OCI-LY7 (cell line): ENCODE results near the gene TIMM23. TPM values are rescaled to one million over a fixed set of nuclear protein-coding genes. Genes with fewer than 3 reads are reported as not detected.
"Not testable (repeated sequence)": the region's sequence is repeated elsewhere in the genome, so short reads cannot be mapped to it uniquely, and the experiment has no call there.

Source experiments
- BruUV-seq: library from RNA; stranded (reverse); fragments of 400-500 nt; replicated peaks from 2 replicates; lab custom pipeline; 2021; lab: Mats Ljungman, UMichigan
- CTCF ChIA-PET: fragments of 300-600 bp; sonication (Branson Sonifier 250); formaldehyde crosslinking; loops from one replicate; lab custom pipeline; 2022; ENCODE audit warnings: antibody characterized with exemption; ENCODE audit not compliant: unreplicated experiment; lab: Charles Lee
- POLR2A ChIA-PET: fragments of 300-600 bp; sonication (Branson Sonifier 250); formaldehyde crosslinking; loops from one replicate; lab custom pipeline; 2022; ENCODE audit warnings: antibody characterized with exemption; lab: Charles Lee
- DNase-seq: peaks from one replicate; pipeline ENCODE4 v3.0.0-alpha.2; 2015; ENCODE audit warnings: low spot score
- H2AFZ ChIP-seq: fragments of 200-600 bp; sonication (generic), shearing (Covaris generic); 2 replicates; pipeline ENCODE4 v1.6.1; 2014; ENCODE audit warnings: mild to moderate bottlenecking, antibody characterized with exemption, low read length, moderate library complexity
- H3K27ac ChIP-seq: fragments of 200-600 bp; sonication (generic); 2 replicates; pipeline ENCODE4 v1.5.1; 2014; ENCODE audit warnings: mixed run types, low read depth, mild to moderate bottlenecking, moderate library complexity, low read length, inconsistent platforms; ENCODE audit not compliant: poor library complexity, severe bottlenecking
- H3K36me3 ChIP-seq: fragments of 200-600 bp; sonication (generic); 2 replicates; pipeline ENCODE4 v1.6.1; 2014; ENCODE audit warnings: mild to moderate bottlenecking, antibody characterized with exemption, low read length, moderate library complexity, mixed read lengths; ENCODE audit not compliant: insufficient read depth
- H3K4me1 ChIP-seq: fragments of 200-600 bp; sonication (generic); 2 replicates; pipeline ENCODE4 v1.5.1; 2014; ENCODE audit warnings: mild to moderate bottlenecking, low read length; ENCODE audit not compliant: insufficient read depth, poor library complexity, severe bottlenecking
- H3K4me2 ChIP-seq: fragments of 200-600 bp; sonication (generic); 2 replicates; pipeline ENCODE4 v1.6.1; 2014; ENCODE audit warnings: mild to moderate bottlenecking, low read length
- H3K4me3 ChIP-seq: fragments of 200-600 bp; sonication (generic); 2 replicates; pipeline ENCODE4 v1.5.1; 2014; ENCODE audit warnings: mild to moderate bottlenecking, low read depth, low read length; ENCODE audit not compliant: poor library complexity, severe bottlenecking
- H3K79me2 ChIP-seq: fragments of 200-600 bp; sonication (generic); 2 replicates; pipeline ENCODE4 v1.6.1; 2016; ENCODE audit warnings: low read depth, mild to moderate bottlenecking, low read length, moderate library complexity, mixed read lengths; ENCODE audit not compliant: insufficient read depth
- H3K9me2 ChIP-seq: fragments of 200-600 bp; sonication (generic); 2 replicates; pipeline ENCODE4 v1.6.1; 2016; ENCODE audit warnings: mild to moderate bottlenecking, low read length, mixed read lengths; ENCODE audit not compliant: insufficient read depth
- H3K9me3 ChIP-seq: fragments of 200-600 bp; sonication (generic); 2 replicates; pipeline ENCODE4 v1.6.1; 2014; ENCODE audit warnings: mild to moderate bottlenecking, mixed run types, low read length, mixed read lengths
- H4K20me1 ChIP-seq: fragments of 200-600 bp; sonication (generic); 2 replicates; pipeline ENCODE4 v1.6.1; 2014; ENCODE audit warnings: mild to moderate bottlenecking, antibody characterized with exemption, low read length, moderate library complexity, mixed read lengths; ENCODE audit not compliant: insufficient read depth
- CTCF ChIP-seq: fragments of 200-600 bp; sonication (generic); conservative IDR thresholded peaks from 2 replicates; pipeline ENCODE4 v1.5.1; 2014; ENCODE audit warnings: mild to moderate bottlenecking, antibody characterized with exemption, low read length, moderate library complexity, mixed read lengths
- EZH2phosphoT487 ChIP-seq: fragments of 200-600 bp; sonication (generic); IDR thresholded peaks from 2 replicates; pipeline ENCODE4 v1.6.1; 2018; ENCODE audit warnings: low read depth, borderline replicate concordance, mild to moderate bottlenecking, mixed run types, antibody characterized with exemption, low read length, moderate library complexity, mixed read lengths
- intact Hi-C: fragments of 100-400 bp; cut with micrococcal nuclease; formaldehyde crosslinking; loops from one replicate; pipeline ENCODE4 v1.10.0; 2022; ENCODE audit not compliant: unreplicated experiment
- total RNA-seq, 2 experiments: library from RNA; depleted of rRNA in 1 of 2; stranded (reverse); fragments of >200 nt in 1 of 2; shearing (Covaris generic) in 1 of 2; gene quantifications; 2 replicates each; pipeline ENCODE4 v1.2.3, GENCODE V29; 2014 to 2022

The TIMM23 gene
- total RNA-seq, 2 experiments from 2014 or later = 50.5 to 59.1 TPM

GRCh38 chr10:46046261-46046660 is 74.0 kb downstream of the TIMM23 start, which contains the start of gene MSMB:
TSS of gene MSMB (minus strand) at chr10:46046269. CDS start at chr10:46046237, 32 bp downstream.
- BruUV-seq = no TSS peak
- POLR2A ChIA-PET = no interaction called here
- CTCF ChIA-PET = no interaction called here

GRCh38 chr10:46048152-46048551 is 75.9 kb downstream of the TIMM23 start:
- H3K79me2 ChIP-seq = no peaks in the 10 kb centered on the region
- no peaks in the 10 kb centered on the region for H4K20me1 ChIP-seq
- no TSS peak for BruUV-seq
- DNase-seq = no peak
- H3K4me3 ChIP-seq = no peak overlapping the region
- ChIA-PET POLR2A (interaction anchor here (0.6 kb wide), 1 partner anchor 28 kb away, joined by 3 read pairs; no protein-coding TSS in a partner anchor), CTCF (no interaction called here)
- intact Hi-C loops = no loop called here
- no peaks in the 10 kb centered on the region for H3K36me3 ChIP-seq
- no peaks in the 10 kb centered on the region for H3K9me3 ChIP-seq
- H3K4me2 ChIP-seq = no peak overlapping the region
- TF ChIP-seq CTCF = no peak
- no peak for TF ChIP-seq EZH2phosphoT487
- H3K4me1 ChIP-seq = no peaks in the 10 kb centered on the region
- no peak overlapping the region for H2AFZ ChIP-seq
- no peaks in the 10 kb centered on the region for H3K9me2 ChIP-seq
- H3K27ac ChIP-seq = no peak overlapping the region

More at GRCh38 chr10:46046261-46046660, 74.0 kb downstream of the TIMM23 start, which contains the start of gene MSMB:
- no peak for DNase-seq
- no peaks in the 10 kb centered on the region for H3K9me3 ChIP-seq
- no peaks in the 10 kb centered on the region for H3K79me2 ChIP-seq
- H3K27ac ChIP-seq = no peak within 1 kb of the TSS
- no peak for TF ChIP-seq EZH2phosphoT487
- TF ChIP-seq CTCF = no peak
- no peaks in the 10 kb centered on the region for H4K20me1 ChIP-seq
- no peaks in the 10 kb centered on the region for H3K4me1 ChIP-seq
- no peak within 1 kb of the TSS for H2AFZ ChIP-seq
- no peaks in the 10 kb centered on the region for H3K9me2 ChIP-seq
- no peaks in the 10 kb centered on the region for H3K36me3 ChIP-seq
- H3K4me3 ChIP-seq = no peak within 1 kb of the TSS
- H3K4me2 ChIP-seq = no peak within 1 kb of the TSS
- intact Hi-C loops = no loop called here

GRCh38 chr10:46049497-46049831 is 77.2 kb downstream of the TIMM23 start:
- H3K36me3 ChIP-seq, H3K4me2 ChIP-seq, H4K20me1 ChIP-seq, H3K9me3 ChIP-seq, H2AFZ ChIP-seq, H3K4me1 ChIP-seq, H3K79me2 ChIP-seq, DNase-seq, POLR2A ChIA-PET, H3K27ac ChIP-seq, H3K4me3 ChIP-seq, BruUV-seq, intact Hi-C loops, CTCF ChIA-PET, H3K9me2 ChIP-seq: not testable (repeated sequence)
